Neural crest cell (in vitro differentiated cells): ENCODE results near the gene MORF4L2. TPM values are rescaled to one million over a fixed set of nuclear protein-coding genes. Genes with fewer than 3 reads are reported as not detected.

Experiments
- DNase-seq: peaks from one replicate; pipeline ENCODE4 v3.0.0; 2021; ENCODE audit warnings: low read depth, mixed read lengths, low spot score
- H3K27ac Mint-ChIP-seq: one replicate; pipeline ENCODE4 v1.8.0; 2021; ENCODE audit warnings: mild to moderate bottlenecking, mixed read lengths; ENCODE audit not compliant: unreplicated experiment
- H3K27me3 Mint-ChIP-seq: 2 replicates; pipeline ENCODE4 v1.8.0; 2021; ENCODE audit warnings: low read depth, mild to moderate bottlenecking, mixed read lengths
- H3K36me3 Mint-ChIP-seq: 2 replicates; pipeline ENCODE4 v1.8.0; 2021; ENCODE audit warnings: low read depth, mild to moderate bottlenecking, mixed read lengths
- H3K4me1 Mint-ChIP-seq: 2 replicates; pipeline ENCODE4 v1.8.0; 2021; ENCODE audit warnings: mixed read lengths
- H3K4me3 Mint-ChIP-seq: one replicate; pipeline ENCODE4 v1.8.0; 2021; ENCODE audit warnings: mild to moderate bottlenecking, mixed read lengths
- H3K9me3 Mint-ChIP-seq: 2 replicates; pipeline ENCODE4 v1.8.0; 2021; ENCODE audit warnings: mixed read lengths
- CTCF ChIP-seq: fragments of 200-600 bp; sonication (generic); conservative IDR thresholded peaks from 2 replicates; pipeline ENCODE4 v1.5.0; 2021; ENCODE audit warnings: antibody characterized with exemption, mild to moderate bottlenecking
- total RNA-seq: library from RNA; stranded (reverse); gene quantifications from 2 replicates; pipeline ENCODE4 v1.2.1, GENCODE V29; 2021

Gene MORF4L2
- total RNA-seq, 1 donor from 2014 or later, result 412 TPM

GRCh38 chrX:103628386-103629317, 57.8 kb downstream of the MORF4L2 start, which contains the start of gene TCEAL1:
TCEAL1 (plus strand) TSS chrX:103628975; CDS start chrX:103629917, 942 bp downstream.
- peak; percentile 25 for DNase-seq
- Mint-ChIP-seq H3K9me3 (no peaks in the 10 kb centered on the region), H3K36me3 (peaks cover 3% of the 10 kb centered on the region), H3K27me3 (no peaks in the 10 kb centered on the region), H3K4me3 (peak within 1 kb of the TSS; percentile 87), H3K27ac (peak within 1 kb of the TSS; percentile 79), H3K4me1 (peaks cover 11% of the 10 kb centered on the region)
- no peak for TF ChIP-seq CTCF

GRCh38 chrX:103626855-103627254, 59.6 kb downstream of the MORF4L2 start:
- no peak for DNase-seq
- no peak for TF ChIP-seq CTCF
- Mint-ChIP-seq H3K4me3 (no peak overlapping the region), H3K9me3 (no peaks in the 10 kb centered on the region), H3K27ac (no peak overlapping the region), H3K36me3 (peaks cover 2% of the 10 kb centered on the region), H3K4me1 (peaks cover 11% of the 10 kb centered on the region), H3K27me3 (no peaks in the 10 kb centered on the region)

Other genes starting within 250 kb of the MORF4L2 start
- gene RAB40A, start 167.2 kb downstream of the MORF4L2 start, total RNA-seq, result 0.34 and 0.70 TPM in 2 replicates
- 46.5 and 51.7 TPM in 2 replicates for gene TCEAL4, start 101.2 kb downstream of the MORF4L2 start, total RNA-seq
- gene TCEAL3, start 78.7 kb downstream of the MORF4L2 start, total RNA-seq, result 10.0 and 11.1 TPM in 2 replicates
- gene TCEAL1, start 57.7 kb downstream of the MORF4L2 start, total RNA-seq, result 12.2 and 13.0 TPM in 2 replicates
- gene TMEM31, start 24.2 kb upstream of the MORF4L2 start, total RNA-seq, result 2.0 TPM in 1 of 2 replicates, not detected in the other
- 265 and 288 TPM in 2 replicates for gene PLP1, start 90.1 kb upstream of the MORF4L2 start, total RNA-seq
- gene RAB9B, start 145.6 kb upstream of the MORF4L2 start, total RNA-seq, result 3.4 and 3.7 TPM in 2 replicates